ENCODE results near the gene IGFBPL1. TPM values are rescaled to one million over a fixed set of nuclear protein-coding genes. Genes with fewer than 3 reads are reported as not detected.

Gene IGFBPL1
- total and polyA plus RNA-seq, 4 donors: 0.08 TPM; not detected in 3

DNA sequence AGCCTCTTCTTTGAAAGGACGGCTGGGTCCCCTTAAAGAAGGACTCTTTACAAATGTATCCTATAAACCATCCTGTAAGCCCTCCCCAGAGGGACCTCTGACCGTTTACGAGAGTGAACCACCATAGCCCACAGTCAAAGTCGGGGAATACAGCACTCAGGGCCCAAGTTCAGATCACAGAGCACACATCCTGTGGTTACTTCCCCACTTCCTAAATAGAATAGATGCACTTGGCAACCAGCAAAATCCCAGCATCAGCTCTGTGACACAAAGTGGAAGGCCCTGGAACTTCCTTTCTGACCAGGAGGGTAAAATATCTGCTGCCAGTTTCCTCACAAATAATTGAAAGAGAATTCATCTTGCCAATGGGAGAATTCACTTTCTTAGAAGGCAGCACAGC, 6.9 kb upstream of the IGFBPL1 start:
- Histone ChIP-seq H3K4me1 (ENCODE audit: control insufficient read depth in 4 of 4, insufficient read depth in 4 of 4, low read length in 3 of 4) (no peaks in the 10 kb centered on the region), H3K36me3 (ENCODE audit: control insufficient read depth in 4 of 4, insufficient read depth in 3 of 4, low read depth in 1 of 4, low read length in 3 of 4) (no peaks in the 10 kb centered on the region), H3K4me3 (ENCODE audit: low read depth in 1 of 3, low read length in 3 of 3) (no peak overlapping the region), H3K9me3 (ENCODE audit: control insufficient read depth in 4 of 4, low read length in 3 of 4) (no peaks in the 10 kb centered on the region), H3K9ac (ENCODE audit: low read depth in 1 of 2, low read length in 2 of 2) (no peak overlapping the region), H3K27ac (ENCODE audit: low read depth in 1 of 2, low read length in 2 of 2) (no peak overlapping the region), H3K27me3 (ENCODE audit: control insufficient read depth in 4 of 4, insufficient read depth in 4 of 4, low read length in 3 of 4) (no peaks in the 10 kb centered on the region)
- DNase-seq (ENCODE audit: low spot score): no peak
- WGBS: 74% methylated on average over 4 of the region's 4 CpGs
- TF ChIP-seq, protein P1, sequence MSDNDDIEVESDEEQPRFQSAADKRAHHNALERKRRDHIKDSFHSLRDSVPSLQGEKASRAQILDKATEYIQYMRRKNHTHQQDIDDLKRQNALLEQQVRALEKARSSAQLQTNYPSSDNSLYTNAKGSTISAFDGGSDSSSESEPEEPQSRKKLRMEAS (IDR thresholded peaks at IDR 0.05): no peak
- TF ChIP-seq RXRA (IDR thresholded peaks at IDR 0.05) (no peak), JUND (IDR thresholded peaks at IDR 0.05) (no peak), NR2F2 (IDR thresholded peaks at IDR 0.05) (no peak), FOXA2 (IDR thresholded peaks at IDR 0.05) (no peak), HNF4G (IDR thresholded peaks at IDR 0.05) (no peak), SP1 (IDR thresholded peaks at IDR 0.05) (no peak), TAF1 (conservative IDR thresholded peaks at IDR 0.05) (no peak), EGR1 (IDR thresholded peaks at IDR 0.05; ENCODE audit: low read depth in 2 of 2) (no peak), YY1 (IDR thresholded peaks at IDR 0.05) (no peak), RAD21 (IDR thresholded peaks at IDR 0.05) (no peak), FOXA1 (IDR thresholded peaks at IDR 0.05) (no peak), HNF4A (conservative IDR thresholded peaks at IDR 0.05) (no peak), GABPA (IDR thresholded peaks at IDR 0.05 in 1 of 2, conservative IDR thresholded peaks at IDR 0.05 in 1 of 2) (no peak)
- TF ChIP-seq, protein P2, sequence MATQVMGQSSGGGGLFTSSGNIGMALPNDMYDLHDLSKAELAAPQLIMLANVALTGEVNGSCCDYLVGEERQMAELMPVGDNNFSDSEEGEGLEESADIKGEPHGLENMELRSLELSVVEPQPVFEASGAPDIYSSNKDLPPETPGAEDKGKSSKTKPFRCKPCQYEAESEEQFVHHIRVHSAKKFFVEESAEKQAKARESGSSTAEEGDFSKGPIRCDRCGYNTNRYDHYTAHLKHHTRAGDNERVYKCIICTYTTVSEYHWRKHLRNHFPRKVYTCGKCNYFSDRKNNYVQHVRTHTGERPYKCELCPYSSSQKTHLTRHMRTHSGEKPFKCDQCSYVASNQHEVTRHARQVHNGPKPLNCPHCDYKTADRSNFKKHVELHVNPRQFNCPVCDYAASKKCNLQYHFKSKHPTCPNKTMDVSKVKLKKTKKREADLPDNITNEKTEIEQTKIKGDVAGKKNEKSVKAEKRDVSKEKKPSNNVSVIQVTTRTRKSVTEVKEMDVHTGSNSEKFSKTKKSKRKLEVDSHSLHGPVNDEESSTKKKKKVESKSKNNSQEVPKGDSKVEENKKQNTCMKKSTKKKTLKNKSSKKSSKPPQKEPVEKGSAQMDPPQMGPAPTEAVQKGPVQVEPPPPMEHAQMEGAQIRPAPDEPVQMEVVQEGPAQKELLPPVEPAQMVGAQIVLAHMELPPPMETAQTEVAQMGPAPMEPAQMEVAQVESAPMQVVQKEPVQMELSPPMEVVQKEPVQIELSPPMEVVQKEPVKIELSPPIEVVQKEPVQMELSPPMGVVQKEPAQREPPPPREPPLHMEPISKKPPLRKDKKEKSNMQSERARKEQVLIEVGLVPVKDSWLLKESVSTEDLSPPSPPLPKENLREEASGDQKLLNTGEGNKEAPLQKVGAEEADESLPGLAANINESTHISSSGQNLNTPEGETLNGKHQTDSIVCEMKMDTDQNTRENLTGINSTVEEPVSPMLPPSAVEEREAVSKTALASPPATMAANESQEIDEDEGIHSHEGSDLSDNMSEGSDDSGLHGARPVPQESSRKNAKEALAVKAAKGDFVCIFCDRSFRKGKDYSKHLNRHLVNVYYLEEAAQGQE (IDR thresholded peaks at IDR 0.05): no peak
- TF ChIP-seq, protein P3, sequence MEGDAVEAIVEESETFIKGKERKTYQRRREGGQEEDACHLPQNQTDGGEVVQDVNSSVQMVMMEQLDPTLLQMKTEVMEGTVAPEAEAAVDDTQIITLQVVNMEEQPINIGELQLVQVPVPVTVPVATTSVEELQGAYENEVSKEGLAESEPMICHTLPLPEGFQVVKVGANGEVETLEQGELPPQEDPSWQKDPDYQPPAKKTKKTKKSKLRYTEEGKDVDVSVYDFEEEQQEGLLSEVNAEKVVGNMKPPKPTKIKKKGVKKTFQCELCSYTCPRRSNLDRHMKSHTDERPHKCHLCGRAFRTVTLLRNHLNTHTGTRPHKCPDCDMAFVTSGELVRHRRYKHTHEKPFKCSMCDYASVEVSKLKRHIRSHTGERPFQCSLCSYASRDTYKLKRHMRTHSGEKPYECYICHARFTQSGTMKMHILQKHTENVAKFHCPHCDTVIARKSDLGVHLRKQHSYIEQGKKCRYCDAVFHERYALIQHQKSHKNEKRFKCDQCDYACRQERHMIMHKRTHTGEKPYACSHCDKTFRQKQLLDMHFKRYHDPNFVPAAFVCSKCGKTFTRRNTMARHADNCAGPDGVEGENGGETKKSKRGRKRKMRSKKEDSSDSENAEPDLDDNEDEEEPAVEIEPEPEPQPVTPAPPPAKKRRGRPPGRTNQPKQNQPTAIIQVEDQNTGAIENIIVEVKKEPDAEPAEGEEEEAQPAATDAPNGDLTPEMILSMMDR (IDR thresholded peaks at IDR 0.05; ENCODE audit: low read depth, low read length, missing input control): no peak
- TF ChIP-seq, protein P4, sequence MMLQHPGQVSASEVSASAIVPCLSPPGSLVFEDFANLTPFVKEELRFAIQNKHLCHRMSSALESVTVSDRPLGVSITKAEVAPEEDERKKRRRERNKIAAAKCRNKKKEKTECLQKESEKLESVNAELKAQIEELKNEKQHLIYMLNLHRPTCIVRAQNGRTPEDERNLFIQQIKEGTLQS (IDR thresholded peaks at IDR 0.05): no peak

DNA sequence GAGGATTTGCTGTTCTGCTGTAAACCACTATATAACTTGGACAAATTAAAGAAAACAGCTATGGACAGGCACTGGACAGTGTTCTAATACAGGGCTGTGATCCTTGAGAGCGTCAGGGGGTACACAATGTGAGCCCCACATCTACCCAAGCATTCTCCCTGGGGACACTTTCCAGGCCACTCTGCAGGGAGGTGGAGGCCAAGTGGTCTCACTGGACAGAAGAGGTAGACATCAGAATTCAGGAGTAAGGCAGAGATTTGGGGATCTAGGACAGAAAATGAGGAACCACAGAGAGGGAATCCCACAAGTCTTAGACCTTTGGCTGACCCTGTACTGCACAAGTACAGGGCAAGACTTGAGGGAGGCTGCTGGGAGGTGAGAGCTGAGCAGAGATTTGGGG, 3.8 kb upstream of the IGFBPL1 start:
- Histone ChIP-seq H3K9ac (ENCODE audit: low read depth in 1 of 2, low read length in 2 of 2) (no peak overlapping the region), H3K36me3 (ENCODE audit: control insufficient read depth in 4 of 4, insufficient read depth in 3 of 4, low read depth in 1 of 4, low read length in 3 of 4) (no peaks in the 10 kb centered on the region), H3K4me3 (ENCODE audit: low read depth in 1 of 3, low read length in 3 of 3) (no peak overlapping the region), H3K4me1 (ENCODE audit: control insufficient read depth in 4 of 4, insufficient read depth in 4 of 4, low read length in 3 of 4) (peaks cover 3 to 12% (median 5%) of the 10 kb centered on the region in 4 donors), H3K27ac (ENCODE audit: low read depth in 1 of 2, low read length in 2 of 2) (no peak overlapping the region), H3K9me3 (ENCODE audit: control insufficient read depth in 4 of 4, low read length in 3 of 4) (no peaks in the 10 kb centered on the region), H3K27me3 (ENCODE audit: control insufficient read depth in 4 of 4, insufficient read depth in 4 of 4, low read length in 3 of 4) (no peaks in the 10 kb centered on the region)
- no peak for DNase-seq (ENCODE audit: low spot score)
- WGBS: 94% methylated on average over 1 of the region's 1 CpG
- TF ChIP-seq JUND (IDR thresholded peaks at IDR 0.05) (no peak), RXRA (IDR thresholded peaks at IDR 0.05) (no peak), SP1 (IDR thresholded peaks at IDR 0.05) (no peak), HNF4A (conservative IDR thresholded peaks at IDR 0.05) (no peak), TAF1 (conservative IDR thresholded peaks at IDR 0.05) (no peak), HNF4G (IDR thresholded peaks at IDR 0.05) (no peak), YY1 (IDR thresholded peaks at IDR 0.05) (no peak), EGR1 (IDR thresholded peaks at IDR 0.05; ENCODE audit: low read depth in 2 of 2) (no peak), FOXA2 (IDR thresholded peaks at IDR 0.05) (no peak), RAD21 (IDR thresholded peaks at IDR 0.05) (no peak)
- TF ChIP-seq, protein P3 (IDR thresholded peaks at IDR 0.05; ENCODE audit: low read depth, low read length, missing input control): no peak
- TF ChIP-seq, protein P1 (IDR thresholded peaks at IDR 0.05): no peak
- TF ChIP-seq, protein P2 (IDR thresholded peaks at IDR 0.05): no peak

All from liver (tissue), 9 donors.